Lung (tissue), 12 donors: Measurements from ENCODE around the gene PELI2. TPM values are rescaled to one million over a fixed set of nuclear protein-coding genes. Genes with fewer than 3 reads are reported as not detected.

Experiments
- ATAC-seq: fragments of 200-7000 bp; cut with Tn5 transposase; one replicate; pipeline ENCODE4 v1.9.1; 2020; ENCODE audit warnings: moderate number of reproducible peaks; ENCODE audit not compliant: insufficient read depth, low FRiP score
- DNase-seq, 3 donors: peaks; one replicate each; pipeline ENCODE4 v3.0.0-alpha.2; 2013 to 2017
- H3K27ac ChIP-seq, 2 donors: one replicate each; pipeline ENCODE4 v1.5.1; 2013; ENCODE audit warnings: mild to moderate bottlenecking in 2 of 2, moderate library complexity in 2 of 2, control low read depth in 1 of 2, inconsistent platforms in 1 of 2, low read depth in 1 of 2, low read length in 1 of 2
- H3K27me3 ChIP-seq, 3 donors: one replicate each; pipeline ENCODE4 v1.5.1; 2013; ENCODE audit warnings: low read length in 2 of 3; ENCODE audit not compliant: control insufficient read depth in 3 of 3, insufficient read depth in 3 of 3
- H3K36me3 ChIP-seq, 4 donors: one replicate each; pipeline ENCODE4 v1.5.1; 2013; ENCODE audit warnings: low read length in 4 of 4, mild to moderate bottlenecking in 1 of 4, moderate library complexity in 1 of 4; ENCODE audit not compliant: control insufficient read depth in 4 of 4, insufficient read depth in 4 of 4
- H3K4me1 ChIP-seq, 5 donors: one replicate each; pipeline ENCODE4 v1.5.1; 2013; ENCODE audit warnings: low read length in 5 of 5, mild to moderate bottlenecking in 2 of 5, moderate library complexity in 1 of 5; ENCODE audit not compliant: control insufficient read depth in 5 of 5, insufficient read depth in 5 of 5
- H3K4me3 ChIP-seq: one replicate; pipeline ENCODE4 v1.5.1; 2013; ENCODE audit warnings: mild to moderate bottlenecking, control low read depth, moderate library complexity
- H3K9ac ChIP-seq, 2 donors: one replicate each; pipeline ENCODE4 v1.5.1; 2013; ENCODE audit warnings: low read length in 2 of 2, control low read depth in 1 of 2; ENCODE audit not compliant: insufficient read depth in 1 of 2
- H3K9me3 ChIP-seq, 4 donors: one replicate each; pipeline ENCODE4 v1.5.1; 2013; ENCODE audit warnings: low read length in 3 of 4, mild to moderate bottlenecking in 1 of 4, moderate library complexity in 1 of 4; ENCODE audit not compliant: control insufficient read depth in 4 of 4, insufficient read depth in 3 of 4
- CTCF ChIP-seq: IDR thresholded peaks from 2 replicates; pipeline ENCODE4 v1.5.1; 2012; ENCODE audit warnings: mild to moderate bottlenecking; ENCODE audit errors: control extremely low read depth, extremely low read depth
- WGBS, 2 donors: extraction: QIAGEN DNeasy Blood & Tissue Kit; methylation state at CpG; one replicate each; pipeline ENCODE4 v1.1.7; 2013; 5-methylcytosine and 5-hydroxymethylcytosine counted together
- polyA plus RNA-seq, 2 donors: library from polyadenylated mRNA; stranded (reverse); fragments of 200-250 nt; gene quantifications; one replicate each; pipeline ENCODE4 v1.2.1, GENCODE V29; 2013
- total RNA-seq, 2 donors: library from RNA; depleted of rRNA in 1 of 2; stranded (reverse); fragments of >200 nt in 1 of 2; gene quantifications; one replicate each; pipeline ENCODE4 v1.2.1, GENCODE V29; 2014 to 2021
- donor health status: control.
- donor health status: control.
- donor health status: Bipolar disorder and iron deficiency.
- donor health status: healthy.
- donor health status: DM: yes; HTN: yes; CAD: no.

The PELI2 gene
- total and polyA plus RNA-seq, 4 donors = 3.8 to 21.1 (median 8.5) TPM

GRCh38 chr14:56318393-56319115, 200.3 kb downstream of the PELI2 start:
- H3K4me3 ChIP-seq = no peak overlapping the region
- H3K27ac ChIP-seq = no peak overlapping the region
- DNase-seq (no peak), ATAC-seq (no peak)
- H3K27me3 ChIP-seq = no peaks in the 10 kb centered on the region
- 93 to 98% methylated on average over 9 of the region's 9 CpGs for WGBS, 2 donors
- no peaks in the 10 kb centered on the region for H3K9me3 ChIP-seq
- H3K9ac ChIP-seq = no peak overlapping the region
- H3K36me3 ChIP-seq = no peaks in the 10 kb centered on the region
- H3K4me1 ChIP-seq = no peaks in the 10 kb centered on the region
- no peak for TF ChIP-seq CTCF

- DNase-seq (no peak), ATAC-seq (no peak)
- TF ChIP-seq CTCF = no peak
- no peaks in the 10 kb centered on the region for H3K36me3 ChIP-seq
- no peaks in the 10 kb centered on the region for H3K27me3 ChIP-seq
- H3K9me3 ChIP-seq = no peaks in the 10 kb centered on the region
- no peak overlapping the region for H3K9ac ChIP-seq
- no peak overlapping the region for H3K4me3 ChIP-seq
- no peak overlapping the region for H3K27ac ChIP-seq
- H3K4me1 ChIP-seq = peaks cover 0 to 15% (median 0%) of the 10 kb centered on the region in 5 donors
These were observed 203.7 kb downstream of the PELI2 start for GRCh38 chr14:56321861-56322260.

- TF ChIP-seq CTCF = no peak
- H3K27ac ChIP-seq = no peak overlapping the region
- DNase-seq = no peak
- no peak overlapping the region for H3K9ac ChIP-seq
- no peaks in the 10 kb centered on the region for H3K27me3 ChIP-seq
- H3K9me3 ChIP-seq = no peaks in the 10 kb centered on the region
- WGBS, 2 donors = 71 to 90% methylated on average over 2 of the region's 2 CpGs
- H3K4me1 ChIP-seq = peaks cover 0 to 15% (median 0%) of the 10 kb centered on the region in 5 donors
- no peak overlapping the region for H3K4me3 ChIP-seq
- H3K36me3 ChIP-seq = no peaks in the 10 kb centered on the region
- ATAC-seq = no peak
These were observed 204.3 kb downstream of the PELI2 start for GRCh38 chr14:56322531-56322930.

- Histone ChIP-seq H3K36me3 (no peaks in the 10 kb centered on the region), H3K4me3 (no peak overlapping the region), H3K27me3 (no peaks in the 10 kb centered on the region), H3K27ac (no peak overlapping the region), H3K9ac (no peak overlapping the region), H3K4me1 (peaks cover 0 to 15% (median 0%) of the 10 kb centered on the region in 5 donors), H3K9me3 (no peaks in the 10 kb centered on the region)
- DNase-seq (peak in 1 of 3 donors; percentile 32), ATAC-seq (no peak)
- no peak for TF ChIP-seq CTCF
- 85 to 96% methylated on average over 2 of the region's 2 CpGs for WGBS, 2 donors
These were observed 206.2 kb downstream of the PELI2 start for GRCh38 chr14:56324454-56324853.
